ENCODE data around the gene WNT2B. TPM values are rescaled to one million over a fixed set of nuclear protein-coding genes. Genes with fewer than 3 reads are reported as not detected.

WNT2B gene
- total RNA-seq, 1 donor from 2014 or later = 4.8 TPM

- DNase-seq (ENCODE audit: low spot score in 2 of 2) = no peak
- no peak for TF ChIP-seq CTCF (IDR thresholded peaks at IDR 0.05)
- Histone ChIP-seq H3K9me3 (no peaks in the 10 kb centered on the region), H3K27ac (peak overlapping the region; percentile 51 to 52), H3K36me3 (peaks cover 0 to 6% of the 10 kb centered on the region in 2 donors), H3K4me3 (no peak overlapping the region), H3K4me1 (peaks cover 0 to 23% of the 10 kb centered on the region in 2 donors), H3K27me3 (no peaks in the 10 kb centered on the region)
- intact Hi-C loops (cut with DNase I) = loop anchor here (5.0 to 10.0 kb wide), 6 partner anchors 39 to 786 kb away; partner anchors contain the start of genes CAPZA1, DDX20 and ST7L
Observed at GRCh38 chr1:112541299-112541698, 32.5 kb downstream of the WNT2B start.

- peaks cover 0 to 18% of the 10 kb centered on the region in 2 donors for H3K4me1 ChIP-seq
- no peak overlapping the region for H3K4me3 ChIP-seq
Observed at GRCh38 chr1:112542206-112542973, 33.6 kb downstream of the WNT2B start.

GRCh38 chr1:112544011-112544688, 35.4 kb downstream of the WNT2B start:
- peak overlapping the region; percentile 79 to 86 for H3K27ac ChIP-seq
- H3K4me3 ChIP-seq = no peak overlapping the region
- no peak for DNase-seq (ENCODE audit: low spot score in 2 of 2)
- H3K36me3 ChIP-seq = peaks cover 0 to 1% of the 10 kb centered on the region in 2 donors
- H3K27me3 ChIP-seq = no peaks in the 10 kb centered on the region
- intact Hi-C loops (cut with DNase I) = loop anchor here (5.0 to 10.0 kb wide), 6 partner anchors 42 to 789 kb away; partner anchors contain the start of genes CAPZA1, DDX20 and ST7L
- peaks cover 0 to 18% of the 10 kb centered on the region in 2 donors for H3K4me1 ChIP-seq
- no peaks in the 10 kb centered on the region for H3K9me3 ChIP-seq
- TF ChIP-seq CTCF (IDR thresholded peaks at IDR 0.05) = no peak

More at GRCh38 chr1:112542206-112542973, 33.6 kb downstream of the WNT2B start:
- H3K27ac ChIP-seq = peak overlapping the region; percentile 79 to 86
- intact Hi-C loops (cut with DNase I) = loop anchor here (5.0 to 10.0 kb wide), 6 partner anchors 40 to 788 kb away; partner anchors contain the start of genes CAPZA1, DDX20 and ST7L
- no peaks in the 10 kb centered on the region for H3K9me3 ChIP-seq
- H3K27me3 ChIP-seq = no peaks in the 10 kb centered on the region
- peaks cover 0 to 6% of the 10 kb centered on the region in 2 donors for H3K36me3 ChIP-seq
- DNase-seq (ENCODE audit: low spot score in 2 of 2) = no peak
- no peak for TF ChIP-seq CTCF (IDR thresholded peaks at IDR 0.05)

GRCh38 chr1:112544751-112545150, 36.0 kb downstream of the WNT2B start:
- DNase-seq (ENCODE audit: low spot score in 2 of 2) = no peak
- H3K27ac ChIP-seq = peak overlapping the region; percentile 79 to 86
- H3K36me3 ChIP-seq = no peaks in the 10 kb centered on the region
- intact Hi-C loops (cut with DNase I) = loop anchor here (5.0 to 10.0 kb wide), 6 partner anchors 42 to 790 kb away; partner anchors contain the start of genes CAPZA1, DDX20 and ST7L
- no peak overlapping the region for H3K4me3 ChIP-seq
- TF ChIP-seq CTCF (IDR thresholded peaks at IDR 0.05) = no peak
- H3K27me3 ChIP-seq = no peaks in the 10 kb centered on the region
- H3K9me3 ChIP-seq = no peaks in the 10 kb centered on the region
- peaks cover 0 to 18% of the 10 kb centered on the region in 2 donors for H3K4me1 ChIP-seq

- H3K27ac ChIP-seq = peak overlapping the region; percentile 79 to 86
- H3K4me1 ChIP-seq = peaks cover 0 to 11% of the 10 kb centered on the region in 2 donors
- no peaks in the 10 kb centered on the region for H3K27me3 ChIP-seq
- H3K9me3 ChIP-seq = no peaks in the 10 kb centered on the region
- no peak for DNase-seq (ENCODE audit: low spot score in 2 of 2)
- no peak for TF ChIP-seq CTCF (IDR thresholded peaks at IDR 0.05)
- H3K36me3 ChIP-seq = no peaks in the 10 kb centered on the region
- intact Hi-C loops (cut with DNase I) = loop anchor here (10.0 kb wide), 1 partner anchor 791 kb away; the partner anchor contains the start of gene DDX20
- H3K4me3 ChIP-seq = no peak overlapping the region
Observed at GRCh38 chr1:112546076-112546475, 37.3 kb downstream of the WNT2B start.
